MV-4-11 (cell line): Measurements from ENCODE around the gene ATP6V0A4.
"Not testable (repeated sequence)": the region's sequence is repeated elsewhere in the genome, so short reads cannot be mapped to it uniquely, and the experiment has no call there.

Source experiments
- DNase-seq: peaks from one replicate; lab custom pipeline; 2025; lab: John Stamatoyannopoulos, UW

ATP6V0A4 gene

DNA sequence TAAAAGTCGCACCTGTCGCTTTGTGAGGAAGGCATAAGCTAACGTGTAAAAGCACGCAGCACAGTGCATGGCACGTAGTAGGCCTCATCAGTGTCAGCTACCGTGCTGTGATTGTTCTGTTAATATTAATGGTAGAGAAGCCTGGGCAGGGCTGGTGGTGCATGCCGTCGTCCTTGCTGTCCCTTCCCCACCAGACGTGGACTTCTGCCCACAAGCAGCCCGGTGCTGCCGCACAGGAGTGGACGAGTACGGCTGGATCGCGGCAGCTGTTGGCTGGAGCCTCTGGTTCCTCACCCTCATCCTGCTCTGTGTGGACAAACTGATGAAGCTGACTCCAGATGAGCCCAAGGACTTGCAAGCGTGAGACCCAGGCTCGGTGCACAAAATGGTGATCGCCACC is 4.7 kb upstream of the ATP6V0A4 start:
- no peak for DNase-seq

DNA sequence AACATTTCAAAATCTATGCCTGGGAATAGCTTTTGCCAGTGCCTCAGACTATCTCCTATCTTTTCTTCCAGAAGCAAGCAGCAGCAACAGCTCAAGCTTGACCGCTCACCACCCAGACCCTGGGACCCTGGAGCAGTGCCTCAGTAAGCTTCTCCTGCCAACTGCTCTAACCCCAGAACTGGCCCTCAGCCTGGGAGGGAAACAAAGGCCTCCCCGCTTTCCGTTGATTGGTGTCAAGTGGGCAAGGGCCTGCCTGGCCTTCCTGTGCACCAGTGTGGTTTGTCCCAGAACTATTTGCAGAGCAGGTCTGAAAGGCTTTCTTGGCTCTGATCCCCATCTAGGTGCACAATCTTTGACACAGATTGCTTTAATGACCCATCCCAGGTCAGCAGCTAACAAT is 3.3 kb upstream of the ATP6V0A4 start:
- no peak for DNase-seq

DNA sequence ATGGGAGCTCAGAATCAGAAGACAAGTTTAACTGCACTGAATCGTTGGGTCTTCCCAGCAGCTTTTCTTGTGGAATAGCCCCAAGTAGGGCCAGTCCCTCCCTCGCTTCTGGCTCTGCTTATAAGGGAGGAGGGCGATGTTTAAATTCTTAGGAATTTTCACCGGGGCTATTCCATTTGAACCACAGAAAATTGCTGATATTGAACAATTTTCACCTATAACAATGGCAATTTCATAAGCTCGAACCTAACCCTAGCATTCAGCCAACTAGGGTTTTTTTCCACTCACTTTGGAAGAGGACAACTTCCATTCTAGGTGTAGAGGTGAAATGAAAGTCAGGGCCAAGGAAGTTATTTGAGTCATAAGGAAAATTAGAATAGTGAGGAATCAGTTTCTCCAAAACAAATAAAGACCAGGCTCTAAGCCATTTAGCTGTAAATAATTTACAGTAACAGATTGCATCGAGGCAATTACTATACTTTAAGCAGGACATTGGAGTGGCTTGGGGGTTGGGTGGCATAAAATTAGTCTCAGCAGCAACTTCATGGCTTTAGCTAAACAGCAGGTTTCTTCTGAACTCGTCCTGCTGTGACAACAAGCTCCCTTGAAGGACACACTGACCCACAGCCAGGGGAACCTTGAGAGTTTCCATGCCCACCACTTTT is 1.5 kb upstream of the ATP6V0A4 start:
- no peak for DNase-seq

DNA sequence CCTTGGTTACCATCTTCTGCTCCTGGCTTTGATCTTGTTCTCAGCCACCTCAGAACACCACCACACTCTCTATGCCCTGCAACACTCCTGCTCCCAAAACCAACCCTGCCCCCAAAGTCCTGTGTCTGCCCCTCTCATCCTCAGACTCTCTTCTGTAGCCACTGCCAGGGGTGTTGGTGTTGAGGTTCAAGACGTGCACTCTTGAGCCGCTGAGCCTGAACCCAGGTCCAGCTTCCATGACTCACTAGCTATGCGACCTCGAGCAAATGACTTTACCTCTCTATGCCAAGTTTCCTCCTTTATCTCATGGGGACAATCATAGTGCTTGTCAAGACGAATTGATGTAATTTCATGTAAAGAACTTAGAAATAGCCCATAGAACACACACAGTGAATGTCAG is 840 bp upstream of the ATP6V0A4 start:
- no peak for DNase-seq

DNA sequence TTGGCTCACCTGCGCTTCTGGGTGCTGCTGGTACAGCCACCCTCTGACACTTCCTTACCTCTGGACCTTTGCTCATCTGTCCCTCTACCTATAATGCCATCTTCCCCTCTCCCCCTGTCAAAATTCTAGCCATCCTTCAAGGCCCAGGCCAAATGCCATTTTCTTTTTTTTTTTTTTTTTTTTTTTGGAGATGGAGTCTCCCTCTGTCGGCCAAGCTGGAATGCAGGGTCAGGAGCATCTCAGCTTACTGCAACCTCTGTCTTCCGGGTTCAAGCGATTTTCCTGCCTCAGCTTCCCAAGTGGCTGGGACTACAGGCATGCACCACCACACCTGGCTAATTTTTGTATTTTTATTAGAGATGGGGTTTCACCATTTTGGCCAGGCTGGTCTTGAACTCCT is 950 bp downstream of the ATP6V0A4 start:
- DNase-seq, result not testable (repeated sequence)

DNA sequence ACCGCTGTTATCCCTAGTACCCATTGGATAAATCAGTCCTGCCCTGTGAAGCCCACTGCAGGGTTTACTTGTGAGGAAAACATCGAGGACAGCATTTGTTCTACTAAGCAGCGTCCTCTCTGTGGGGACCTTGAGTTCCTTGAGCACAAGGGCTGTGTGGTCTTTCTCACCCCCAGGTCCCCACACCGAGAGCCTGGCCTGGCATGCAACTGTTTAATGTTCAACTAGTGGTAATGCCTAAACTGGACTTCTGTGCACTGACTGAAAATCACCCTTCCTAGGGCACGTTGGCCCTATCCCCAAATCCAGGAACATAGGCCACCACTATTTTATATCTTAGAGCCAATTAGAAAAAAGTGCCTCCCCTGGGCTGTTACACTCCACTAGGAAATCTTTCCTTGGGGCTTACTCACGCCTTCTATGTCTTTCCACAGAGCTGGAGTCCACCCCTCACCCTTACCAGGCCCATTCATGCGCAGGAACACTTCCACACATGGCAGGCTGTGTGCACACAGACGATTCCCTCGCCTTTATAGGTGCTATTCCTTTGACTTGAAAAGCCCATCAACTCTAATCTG is 1.9 kb downstream of the ATP6V0A4 start:
- no peak for DNase-seq

DNA sequence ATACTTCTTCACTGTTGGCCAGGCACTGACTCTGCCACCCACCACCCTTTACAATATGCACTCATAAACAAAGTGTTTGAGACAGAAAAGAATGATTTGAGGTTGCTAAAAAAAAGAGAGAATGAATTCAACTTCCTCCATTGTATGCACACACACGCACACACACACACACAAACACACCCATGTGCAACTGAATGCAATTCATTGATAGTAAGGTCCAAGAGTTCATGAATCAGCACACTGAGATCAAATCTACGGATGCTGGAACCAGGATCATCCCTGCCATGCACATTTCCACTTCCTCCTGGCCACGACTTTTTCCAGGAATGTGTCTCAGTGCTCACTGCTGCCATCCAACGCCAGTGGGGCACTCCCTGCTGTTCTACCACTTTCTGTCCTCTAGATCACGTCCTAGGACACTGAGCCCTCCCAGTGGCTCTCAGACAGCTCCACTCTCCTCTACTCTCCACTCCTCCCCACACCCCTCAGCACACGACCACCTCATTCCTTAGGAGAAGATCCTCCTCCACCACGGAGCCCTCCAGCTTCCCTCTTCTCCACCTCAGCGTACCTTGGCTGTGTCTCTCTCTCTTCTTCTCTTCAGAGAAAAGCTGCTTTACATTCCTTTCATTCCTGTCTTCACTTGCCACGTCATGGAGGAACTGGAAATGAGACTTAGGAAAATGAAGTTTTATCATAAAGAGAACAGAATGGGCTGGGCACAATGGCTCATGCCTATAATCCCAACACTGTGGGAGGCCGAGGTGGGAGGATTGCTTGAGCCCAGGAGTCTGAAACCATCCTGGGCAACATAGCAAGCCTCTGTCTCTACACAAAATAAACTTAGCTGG is 12.2 kb downstream of the ATP6V0A4 start:
- DNase-seq, result no peak

DNA sequence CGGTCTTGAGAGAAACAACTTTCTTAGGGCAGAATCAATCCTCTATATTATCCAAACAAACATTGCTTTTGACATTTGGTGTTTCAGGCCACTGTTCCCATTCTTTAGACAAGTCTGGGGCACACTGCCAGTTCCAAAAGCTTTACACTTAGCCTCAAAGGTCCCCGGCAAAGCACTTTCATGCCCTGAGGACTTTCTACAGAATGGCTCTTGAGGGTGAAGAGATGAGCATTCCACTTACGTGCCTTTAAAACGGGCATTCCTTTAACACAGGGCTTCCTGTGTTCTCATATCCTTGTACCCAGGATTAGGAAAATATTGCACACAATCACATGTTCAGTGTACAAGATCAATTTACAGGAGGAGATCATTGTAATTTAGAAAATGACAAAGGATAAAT is 13.3 kb downstream of the ATP6V0A4 start:
- DNase-seq, result no peak

DNA sequence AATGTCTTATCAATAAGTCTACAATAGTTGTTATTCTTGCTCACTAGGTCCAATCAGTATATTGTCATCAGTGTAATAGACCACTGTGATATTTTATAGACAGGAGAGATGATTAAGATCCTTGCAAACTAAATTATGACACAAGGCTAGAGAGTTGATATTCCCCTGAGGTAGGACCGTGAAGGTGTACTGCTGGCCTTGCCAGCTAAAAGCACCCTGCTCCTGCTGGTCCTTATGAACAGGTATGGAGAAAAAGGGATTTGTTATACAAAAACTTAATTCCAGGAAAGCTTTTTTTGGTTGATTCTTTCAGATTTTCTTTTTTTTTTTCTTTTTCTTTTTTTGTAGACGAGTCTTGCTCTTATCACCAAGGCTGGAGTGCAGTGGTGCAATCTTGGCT is 17.0 kb downstream of the ATP6V0A4 start:
- no peak for DNase-seq

DNA sequence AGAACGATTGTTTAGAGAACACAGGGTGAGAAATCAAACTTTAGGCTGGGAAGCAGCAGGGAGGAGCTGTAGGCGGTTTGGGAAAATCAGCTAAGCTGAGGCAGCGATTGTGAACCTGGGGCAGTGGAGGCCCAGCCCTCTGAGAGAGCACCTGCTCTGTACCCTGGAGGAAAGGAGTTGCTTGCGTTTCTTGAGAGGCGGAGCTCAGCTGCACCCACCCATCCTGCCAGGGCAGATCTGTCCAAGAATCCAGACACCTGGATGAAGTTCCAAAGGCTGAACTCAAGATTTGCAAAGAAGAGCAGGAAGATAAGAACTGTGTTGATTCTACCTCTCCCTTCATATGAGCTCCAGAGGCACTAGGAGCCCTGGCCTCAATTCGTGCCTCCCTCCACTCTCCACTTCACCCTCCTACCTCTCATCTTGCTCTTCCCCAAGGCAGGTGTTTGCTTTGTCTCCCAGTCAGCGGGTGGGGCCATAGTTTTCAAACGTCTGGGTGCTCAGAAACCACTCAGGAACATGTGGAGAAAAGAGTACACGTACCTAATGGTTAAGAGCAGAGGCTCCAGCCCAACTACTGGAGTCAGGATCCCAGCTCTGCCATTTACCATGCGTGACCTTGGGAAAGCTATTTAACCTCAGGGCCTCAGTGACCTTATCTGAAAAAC is 21.7 kb downstream of the ATP6V0A4 start:
- DNase-seq, result no peak

DNA sequence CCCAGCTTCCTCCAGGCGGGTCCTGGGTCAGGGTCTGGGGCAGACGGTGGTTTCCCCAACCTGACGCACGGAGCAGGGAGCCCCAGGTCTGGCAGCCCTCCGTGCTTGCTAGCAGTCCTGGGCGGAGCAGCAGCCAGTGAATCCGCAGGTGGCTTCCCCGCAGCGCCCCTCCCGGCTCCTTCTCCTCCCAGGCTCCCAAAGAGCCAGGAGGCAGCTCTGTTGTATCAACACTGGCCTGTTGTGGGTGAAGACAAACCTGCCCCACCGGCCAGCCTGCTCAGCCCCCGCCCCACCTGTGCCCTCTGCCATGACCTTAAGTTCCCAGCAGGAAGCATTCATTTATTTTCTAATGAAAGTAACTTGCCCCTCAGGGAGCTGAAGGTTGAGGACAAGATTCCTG is 24.2 kb downstream of the ATP6V0A4 start:
- DNase-seq, result no peak

DNA sequence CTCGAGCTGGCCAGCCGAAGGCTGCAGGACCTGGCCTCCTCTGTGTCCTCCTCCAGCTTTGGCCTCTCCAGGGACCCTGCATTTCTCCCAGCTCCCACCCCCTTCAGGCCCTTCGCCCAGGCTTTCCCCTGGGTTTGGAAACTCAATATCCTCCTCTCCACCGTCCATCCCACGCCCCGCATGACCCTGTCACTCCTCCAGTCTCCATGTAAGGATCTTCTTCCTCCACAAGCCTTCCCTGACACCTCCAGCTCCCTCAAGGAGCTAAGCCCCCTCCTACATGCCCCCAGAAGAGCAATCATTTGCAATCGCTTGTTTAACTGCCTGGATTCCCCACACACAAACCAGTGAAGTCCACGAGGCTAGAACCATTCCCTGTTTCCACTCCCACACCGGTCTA is 24.8 kb downstream of the ATP6V0A4 start:
- no peak for DNase-seq

DNA sequence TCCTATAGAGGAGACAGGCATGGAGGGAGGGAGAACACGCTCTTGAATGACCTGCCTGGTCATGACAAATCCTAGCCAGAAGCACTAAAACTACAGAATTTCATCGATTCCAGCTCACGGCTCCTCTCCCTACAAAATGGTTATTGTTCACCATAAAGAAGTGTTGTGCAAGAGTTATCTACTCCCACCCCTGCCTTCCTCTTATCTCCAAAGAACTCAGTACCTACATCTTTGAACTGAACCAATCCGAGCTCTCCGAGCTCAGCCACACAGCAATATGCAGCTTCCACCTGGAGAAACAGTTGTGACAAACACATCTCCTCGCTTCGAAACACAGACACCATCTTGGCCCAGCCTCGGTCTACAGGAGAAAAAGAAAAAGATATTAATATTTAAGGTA is 27.1 kb downstream of the ATP6V0A4 start:
- DNase-seq, result no peak

DNA sequence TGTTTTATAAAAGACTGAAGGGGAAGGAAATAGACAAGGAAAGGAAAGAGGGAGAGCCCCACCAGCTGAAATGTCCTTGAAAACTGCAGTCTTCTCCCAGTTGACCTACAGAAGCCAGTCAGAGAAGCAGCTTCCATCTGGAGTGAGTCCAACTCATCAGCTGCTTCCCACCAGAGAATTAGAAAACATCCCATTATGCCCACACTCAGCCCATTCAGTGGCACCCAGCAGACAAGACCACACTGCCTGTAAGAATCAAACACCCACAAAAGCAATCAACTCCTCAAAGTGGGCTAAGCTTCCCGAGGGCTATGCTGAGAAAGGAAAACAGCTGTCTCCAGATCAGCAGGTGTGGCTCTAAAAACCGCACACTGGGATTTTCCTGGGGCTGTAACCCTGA is 29.8 kb downstream of the ATP6V0A4 start:
- DNase-seq, result no peak

DNA sequence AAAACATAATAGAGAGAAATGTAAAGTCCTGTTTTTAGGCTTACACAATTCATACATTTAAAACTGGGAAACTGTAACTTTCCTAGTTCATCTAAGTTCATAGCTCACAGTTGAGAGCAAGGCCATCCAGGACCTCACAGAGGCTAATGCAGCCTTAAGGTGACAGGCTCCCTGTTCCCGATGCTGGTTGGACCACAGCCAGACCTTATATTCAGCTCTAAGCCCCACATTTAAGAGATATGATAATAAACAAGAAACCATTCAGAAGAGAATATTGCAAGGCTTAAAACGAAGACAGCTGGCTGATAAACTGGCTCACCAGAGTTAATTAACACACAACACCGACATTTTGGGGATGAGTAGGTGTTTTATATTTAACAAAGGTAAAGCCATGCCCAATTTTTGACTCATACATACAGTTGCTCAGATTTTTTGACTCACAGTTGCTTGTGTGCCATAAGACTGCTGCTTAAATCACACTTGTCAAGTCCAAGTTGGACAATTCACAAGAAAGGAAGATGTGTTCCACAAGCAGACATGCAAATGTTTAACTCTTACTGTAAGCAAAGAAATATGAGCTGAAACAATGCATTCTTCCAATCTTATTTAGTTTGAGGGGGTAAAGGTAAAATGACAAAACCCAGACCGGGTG is 41.3 kb downstream of the ATP6V0A4 start:
- no peak for DNase-seq

DNA sequence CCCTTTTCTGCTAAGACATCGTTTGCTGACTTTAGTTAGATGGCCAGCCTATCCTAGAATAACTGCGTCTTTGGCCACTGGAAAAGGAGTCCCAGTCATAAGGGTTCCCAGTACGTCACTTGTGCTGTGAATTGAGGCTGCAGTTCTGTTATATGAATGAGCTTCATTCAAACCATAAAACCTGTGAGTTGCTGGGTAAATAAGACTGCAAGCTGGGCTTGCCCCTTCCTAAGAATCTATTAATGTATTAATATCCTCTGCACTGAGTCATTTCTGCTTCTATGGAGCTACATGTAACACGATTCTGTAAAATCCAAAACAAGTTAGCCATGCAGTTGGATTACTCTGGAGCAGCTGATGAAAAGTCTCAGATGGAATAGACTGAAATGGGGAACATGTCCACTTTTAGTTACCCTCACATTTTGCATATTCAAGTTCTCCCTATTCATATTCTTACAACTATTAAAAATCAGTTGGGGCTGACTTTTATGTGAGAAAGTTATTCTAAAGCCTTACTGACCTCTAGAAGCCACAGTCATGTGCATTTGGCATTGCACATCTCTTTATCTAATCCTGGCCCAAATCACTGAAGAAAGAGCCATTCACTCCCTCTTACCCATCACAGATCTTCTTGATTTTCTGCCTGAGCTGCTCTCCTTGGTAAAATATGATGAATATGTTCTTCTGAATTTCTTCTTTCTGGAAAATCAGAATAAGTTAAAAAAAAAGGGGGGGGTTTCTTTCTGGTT is 42.0 kb downstream of the ATP6V0A4 start:
- no peak for DNase-seq

DNA sequence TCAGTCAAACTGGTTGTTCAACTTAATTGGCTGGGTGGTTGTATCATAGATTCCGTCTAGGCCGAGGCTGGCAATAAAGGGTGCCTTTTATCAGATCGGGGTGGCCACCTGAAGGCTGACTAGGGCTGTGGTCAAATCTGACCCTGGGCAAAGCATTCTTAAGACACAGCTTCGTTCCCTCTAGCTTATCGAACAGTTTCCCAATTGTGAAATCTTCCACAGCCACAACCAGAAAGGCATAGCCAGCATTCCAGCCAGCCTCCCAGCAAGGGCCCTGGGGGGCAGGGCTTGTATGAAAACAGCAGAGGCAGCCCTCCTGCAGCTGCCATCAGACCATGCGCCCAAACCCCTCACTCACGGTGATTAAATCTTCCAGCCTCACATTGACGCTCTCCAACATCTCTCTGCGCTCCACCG is 42.7 kb downstream of the ATP6V0A4 start:
- DNase-seq, result no peak

DNA sequence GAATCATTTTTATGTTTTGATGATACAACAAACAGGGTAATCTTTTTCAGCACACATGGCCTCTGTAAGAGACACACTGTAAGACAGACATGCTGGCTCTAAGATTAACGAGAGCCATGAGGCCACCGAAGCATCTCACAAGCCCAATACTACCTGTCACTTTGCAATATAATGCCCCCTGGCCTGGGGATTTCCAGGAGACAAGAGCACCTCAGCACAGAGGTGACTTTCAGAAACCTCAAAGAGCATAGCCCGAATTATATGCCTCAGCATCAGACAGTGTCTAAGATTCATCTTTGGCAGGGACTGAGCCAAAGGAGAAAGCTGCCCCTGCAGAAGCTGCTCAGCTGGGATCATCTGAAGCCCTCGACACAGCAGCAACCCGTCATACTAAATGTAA is 44.4 kb downstream of the ATP6V0A4 start:
- DNase-seq, result no peak

DNA sequence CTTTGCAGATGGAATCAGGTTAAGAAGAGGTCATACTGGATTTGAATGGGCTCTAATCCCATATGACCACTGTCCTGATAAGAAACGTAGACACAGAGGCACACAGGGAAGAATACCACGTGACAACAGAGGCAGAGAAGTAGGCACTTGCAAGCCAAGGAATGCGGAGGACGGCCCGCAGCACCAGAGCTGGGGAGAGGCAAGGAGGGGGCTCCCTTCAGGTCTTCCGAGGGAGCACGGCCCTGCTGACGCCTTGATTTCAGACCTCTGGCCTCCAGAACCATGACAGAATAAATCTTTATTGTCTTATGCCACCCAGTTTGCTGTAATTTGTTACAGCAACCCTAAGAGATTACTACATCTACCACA is 44.9 kb downstream of the ATP6V0A4 start:
- no peak for DNase-seq

DNA sequence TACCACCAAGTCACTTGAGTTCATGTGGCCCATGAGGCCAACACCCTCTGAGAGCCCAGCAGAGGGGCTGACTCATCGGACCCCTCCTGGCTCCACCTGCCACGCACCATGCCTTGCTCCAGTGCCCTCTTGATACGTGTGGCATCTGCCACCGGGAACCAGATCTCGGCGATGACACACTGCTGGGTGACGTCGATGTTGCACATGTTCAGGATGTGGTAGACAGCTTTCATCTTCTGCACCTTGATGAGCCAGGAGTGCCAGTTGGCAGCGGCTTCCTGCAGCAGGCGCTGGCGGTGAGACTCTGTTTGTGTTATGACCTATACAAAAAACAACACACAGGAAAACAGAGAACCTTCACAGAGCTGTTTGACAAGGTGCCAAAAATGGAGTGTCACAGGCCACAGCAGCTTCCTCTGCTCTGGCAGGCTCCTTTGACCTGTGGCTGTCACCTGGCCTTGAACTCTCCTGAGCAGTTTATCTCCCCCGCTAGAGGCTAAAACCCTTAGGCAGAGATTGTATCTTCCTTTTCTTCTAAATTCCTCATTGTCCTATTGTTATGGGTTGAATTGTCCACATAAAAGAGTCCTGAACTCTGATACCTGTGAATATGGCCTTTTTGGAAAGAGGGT is 45.4 kb downstream of the ATP6V0A4 start:
- DNase-seq, result no peak

DNA sequence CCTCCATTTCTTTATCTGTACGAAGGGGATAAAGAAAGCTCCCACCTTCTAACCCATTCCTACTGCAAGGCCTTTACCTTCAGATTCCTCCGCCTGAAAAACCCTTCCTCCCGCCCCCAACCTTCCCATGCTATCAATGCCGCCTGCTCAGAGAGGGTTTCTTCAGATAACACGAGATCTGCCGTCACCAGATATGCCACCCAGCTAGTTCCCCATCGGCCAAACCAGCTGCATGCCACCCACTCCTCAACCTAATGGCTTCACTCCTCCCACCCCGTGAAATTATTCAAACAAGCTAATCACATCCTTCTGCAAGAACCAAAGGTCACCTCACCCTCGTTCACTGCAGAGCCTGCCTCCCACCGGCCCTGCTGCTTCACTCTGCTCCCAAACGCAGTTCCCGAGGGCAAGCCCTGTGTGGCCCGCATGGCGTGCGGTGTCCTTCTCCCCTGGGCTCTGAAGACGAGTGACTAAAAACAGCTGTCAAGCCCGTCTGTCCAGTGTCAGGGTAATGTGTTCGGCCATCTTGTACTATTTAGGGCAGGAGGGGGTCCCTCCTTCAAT is 47.0 kb downstream of the ATP6V0A4 start:
- no peak for DNase-seq
